ENCODE measurements around the gene PROCA1. TPM values are rescaled to one million over a fixed set of nuclear protein-coding genes. Genes with fewer than 3 reads are reported as not detected.

PROCA1 gene
- total RNA-seq, 1 experiment from 2014 or later = 14.2 TPM

DNA sequence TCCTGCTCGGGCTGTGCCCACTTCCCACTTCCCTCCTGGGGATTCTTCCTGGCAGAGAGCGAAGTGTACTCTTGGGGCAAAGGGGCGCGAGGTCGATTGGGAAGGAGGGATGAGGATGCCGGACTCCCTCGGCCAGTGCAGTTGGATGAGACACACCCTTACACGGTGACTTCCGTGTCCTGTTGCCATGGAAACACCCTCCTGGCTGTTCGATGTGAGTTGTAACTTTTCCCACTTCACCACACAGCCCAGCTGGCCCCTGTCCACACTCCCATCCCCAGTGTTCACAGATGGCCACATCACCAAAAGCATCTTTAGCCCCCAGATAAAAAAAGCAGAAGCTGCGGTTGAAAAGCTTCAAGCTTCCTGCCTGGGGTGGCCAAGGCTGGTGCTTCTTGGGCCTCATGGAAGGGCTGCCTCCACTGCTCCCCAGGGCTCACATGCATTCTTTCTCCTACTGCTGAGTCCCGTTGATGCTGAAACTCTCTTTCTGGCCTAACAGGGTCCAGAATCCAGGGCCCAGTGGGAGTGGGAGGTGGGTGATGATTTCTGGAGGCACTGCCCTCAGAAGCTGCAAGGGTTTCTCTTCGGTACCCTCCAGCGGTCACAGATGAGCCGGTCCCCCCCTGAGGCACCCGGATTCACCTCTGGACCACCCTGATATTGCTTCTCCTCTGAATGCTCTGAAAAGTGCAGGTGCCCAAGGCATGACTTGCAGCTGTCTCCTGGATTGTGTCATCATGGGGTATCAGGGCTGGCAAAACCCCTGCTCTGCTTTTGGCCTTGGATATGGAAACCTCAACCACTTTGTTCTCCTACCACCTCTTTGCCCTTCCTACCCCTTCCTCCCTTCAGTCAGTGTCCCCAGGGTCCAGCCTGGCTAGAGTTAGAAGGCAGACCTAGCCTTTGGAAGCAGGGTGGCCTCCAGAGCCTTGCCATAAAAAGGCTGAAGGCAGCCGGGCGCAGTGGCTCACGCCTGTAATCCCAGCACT lies 30.0 kb upstream of the PROCA1 start:
- Histone ChIP-seq H3K27me3 (ENCODE audit: insufficient read depth, low read depth) (no peaks in the 10 kb centered on the region), H3K36me3 (ENCODE audit: low read depth) (peaks cover 5% of the 10 kb centered on the region), H3K27ac (peak overlapping the region; percentile 96), H3K9me3 (ENCODE audit: insufficient read depth, low read depth) (no peaks in the 10 kb centered on the region; the same call in 1 of the 2 replicates), H3K4me3 (no peak overlapping the region), H2AFZ (no peak overlapping the region), H3K79me2 (ENCODE audit: low read depth) (peaks cover 26% of the 10 kb centered on the region), H3F3A (ENCODE audit: insufficient read depth, low read depth) (peaks cover 45% of the 10 kb centered on the region), H3K4me1 (replicated peaks; ENCODE audit: insufficient read depth) (peaks cover 32% of the 10 kb centered on the region), H3K9me2 (ENCODE audit: insufficient read depth) (no peaks in the 10 kb centered on the region), H4K20me1 (ENCODE audit: insufficient read depth) (no peaks in the 10 kb centered on the region; the same call in 1 of the 2 replicates), H3K4me2 (peak overlapping the region; percentile 90)
- BruUV-seq (replicated peaks) = no TSS peak
- ChIA-PET CTCF (interaction anchor here (2.2 kb wide), 1 partner anchor 14 kb away, joined by 28 read pairs; the partner anchor contains the start of genes NEK8 and TLCD1), POLR2A (ENCODE audit: unreplicated experiment) (no interaction called here)
- DNase-seq = no peak
- TF ChIP-seq EZH2 (IDR thresholded peaks at IDR 0.05; ENCODE audit: low read depth) = no peak
- TF ChIP-seq, protein P1, sequence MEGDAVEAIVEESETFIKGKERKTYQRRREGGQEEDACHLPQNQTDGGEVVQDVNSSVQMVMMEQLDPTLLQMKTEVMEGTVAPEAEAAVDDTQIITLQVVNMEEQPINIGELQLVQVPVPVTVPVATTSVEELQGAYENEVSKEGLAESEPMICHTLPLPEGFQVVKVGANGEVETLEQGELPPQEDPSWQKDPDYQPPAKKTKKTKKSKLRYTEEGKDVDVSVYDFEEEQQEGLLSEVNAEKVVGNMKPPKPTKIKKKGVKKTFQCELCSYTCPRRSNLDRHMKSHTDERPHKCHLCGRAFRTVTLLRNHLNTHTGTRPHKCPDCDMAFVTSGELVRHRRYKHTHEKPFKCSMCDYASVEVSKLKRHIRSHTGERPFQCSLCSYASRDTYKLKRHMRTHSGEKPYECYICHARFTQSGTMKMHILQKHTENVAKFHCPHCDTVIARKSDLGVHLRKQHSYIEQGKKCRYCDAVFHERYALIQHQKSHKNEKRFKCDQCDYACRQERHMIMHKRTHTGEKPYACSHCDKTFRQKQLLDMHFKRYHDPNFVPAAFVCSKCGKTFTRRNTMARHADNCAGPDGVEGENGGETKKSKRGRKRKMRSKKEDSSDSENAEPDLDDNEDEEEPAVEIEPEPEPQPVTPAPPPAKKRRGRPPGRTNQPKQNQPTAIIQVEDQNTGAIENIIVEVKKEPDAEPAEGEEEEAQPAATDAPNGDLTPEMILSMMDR (conservative IDR thresholded peaks at IDR 0.05) = no peak
- intact Hi-C loops (cut with micrococcal nuclease; ENCODE audit: unreplicated experiment) = no loop called here

DNA sequence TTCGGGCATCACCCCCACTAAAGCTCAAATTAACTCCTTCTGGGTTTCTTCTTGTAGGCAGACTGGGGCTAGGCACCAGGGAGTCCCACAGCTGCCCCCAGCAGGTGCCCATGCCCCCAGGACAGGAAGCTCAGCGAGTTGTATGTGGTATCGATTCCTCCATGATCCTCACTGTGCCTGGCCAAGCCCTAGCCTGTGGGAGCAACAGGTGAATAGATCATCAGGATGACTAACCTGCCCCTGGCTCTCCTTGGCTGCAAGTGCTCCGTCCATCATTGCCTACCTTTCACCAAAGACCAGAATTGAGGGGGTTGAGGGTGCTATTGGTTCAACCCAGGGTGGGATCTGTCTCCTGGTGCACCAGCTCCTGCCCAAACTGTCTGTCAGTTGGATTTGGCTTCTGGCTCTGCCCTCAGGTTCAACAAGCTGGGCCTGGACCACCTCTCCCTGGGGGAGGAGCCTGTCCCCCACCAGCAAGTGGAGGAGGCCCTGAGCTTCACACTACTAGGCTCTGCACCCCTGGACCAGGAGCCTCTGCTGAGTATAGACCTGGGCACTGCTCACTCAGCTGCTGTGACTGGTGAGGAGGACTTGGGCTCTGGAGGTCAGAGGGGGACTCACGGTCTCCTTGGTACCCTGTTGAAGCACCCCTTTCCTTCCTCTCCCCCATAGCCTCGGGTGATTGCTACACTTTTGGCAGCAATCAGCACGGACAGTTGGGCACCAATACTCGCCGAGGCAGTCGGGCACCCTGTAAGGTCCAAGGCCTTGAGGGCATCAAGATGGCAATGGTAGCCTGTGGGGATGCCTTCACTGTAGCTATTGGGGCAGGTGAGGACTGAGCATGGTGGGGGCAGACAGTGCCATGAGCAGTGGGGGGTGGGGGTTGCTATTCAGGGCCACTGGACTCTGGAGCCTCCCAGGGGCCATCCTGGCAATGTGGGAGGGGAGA lies 29.0 kb upstream of the PROCA1 start:
- H3K9me2 ChIP-seq (ENCODE audit: insufficient read depth) = no peaks in the 10 kb centered on the region
- H3K4me3 ChIP-seq = no peak overlapping the region
- ChIA-PET CTCF (no interaction called here), POLR2A (ENCODE audit: unreplicated experiment) (no interaction called here)
- H3K27ac ChIP-seq = no peak overlapping the region
- no peaks in the 10 kb centered on the region for H3K27me3 ChIP-seq (ENCODE audit: insufficient read depth, low read depth)
- BruUV-seq (replicated peaks) = no TSS peak
- peaks cover 36% of the 10 kb centered on the region for H3F3A ChIP-seq (ENCODE audit: insufficient read depth, low read depth)
- H3K9me3 ChIP-seq (ENCODE audit: insufficient read depth, low read depth) = no peaks in the 10 kb centered on the region; the same call in 1 of the 2 replicates
- H3K79me2 ChIP-seq (ENCODE audit: low read depth) = peaks cover 18% of the 10 kb centered on the region
- TF ChIP-seq, protein P1 (conservative IDR thresholded peaks at IDR 0.05) = no peak
- TF ChIP-seq EZH2 (IDR thresholded peaks at IDR 0.05; ENCODE audit: low read depth) = no peak
- peaks cover 5% of the 10 kb centered on the region for H3K36me3 ChIP-seq (ENCODE audit: low read depth)
- no peak for DNase-seq
- H4K20me1 ChIP-seq (ENCODE audit: insufficient read depth) = no peaks in the 10 kb centered on the region; the same call in 1 of the 2 replicates
- H3K4me2 ChIP-seq = no peak overlapping the region
- peaks cover 27% of the 10 kb centered on the region for H3K4me1 ChIP-seq (replicated peaks; ENCODE audit: insufficient read depth)
- intact Hi-C loops (cut with micrococcal nuclease; ENCODE audit: unreplicated experiment) = no loop called here
- no peak overlapping the region for H2AFZ ChIP-seq
